K562 (cell line): ENCODE results near the gene AGFG2. TPM values are rescaled to one million over a fixed set of nuclear protein-coding genes. Genes with fewer than 3 reads are reported as not detected.

ENCODE experiments used
- ARHGAP35 ChIP-seq: fragments of 450-650 bp; IDR thresholded peaks from 2 replicates; pipeline ENCODE4 v1.6.1; 2018; ENCODE audit not compliant: partially characterized antibody
- CC2D1A ChIP-seq: fragments of 450-650 bp; IDR thresholded peaks from 2 replicates; pipeline ENCODE4 v1.6.1; 2017; ENCODE audit warnings: mild to moderate bottlenecking
- CCNT2 ChIP-seq: IDR thresholded peaks from 2 replicates; pipeline ENCODE4 v1.6.1; 2011; ENCODE audit warnings: borderline replicate concordance, low read depth, mild to moderate bottlenecking, moderate library complexity, mixed read lengths, low read length; ENCODE audit not compliant: insufficient read length; ENCODE audit errors: extremely low read depth
- CEBPG ChIP-seq, 3 experiments: fragments of 200-800 bp in 1 of 3; sonication (Bioruptor generic) in 1 of 3; sonication (generic) in 1 of 3; formaldehyde crosslinking in 1 of 3; IDR thresholded peaks in 2 of 3; conservative IDR thresholded peaks in 1 of 3; 2 replicates each; pipeline versions ENCODE4 v1.6.1 to v1.8.0; 2016 to 2022; ENCODE audit warnings: missing compliant biosample characterization in 2 of 3, missing genetic modification characterization in 2 of 3, mild to moderate bottlenecking in 1 of 3, missing genetic modification reagents in 1 of 3
- CXXC5 ChIP-seq: fragments of 250-450 bp; sonication (Bioruptor Pico); IDR thresholded peaks from 2 replicates; pipeline ENCODE4 v1.8.0; 2022; ENCODE audit warnings: inconsistent platforms, mild to moderate bottlenecking, moderate library complexity
- E2F4 ChIP-seq: sonication (generic); formaldehyde crosslinking; IDR thresholded peaks from 2 replicates; pipeline ENCODE4 v1.8.0; 2022; ENCODE audit warnings: mild to moderate bottlenecking, low read depth, missing genetic modification reagents
- EHMT2 ChIP-seq: fragments of 450-650 bp; IDR thresholded peaks from 2 replicates; pipeline ENCODE4 v1.6.1; 2018; ENCODE audit warnings: antibody characterized with exemption
- HNRNPH1 ChIP-seq: fragments of 200-400 bp; formaldehyde crosslinking; optimal IDR thresholded peaks from 2 replicates; pipeline ENCODE3; 2017; ENCODE audit warnings: low read depth, mild to moderate bottlenecking, low read length, moderate library complexity
- KAT2B ChIP-seq: IDR thresholded peaks from one replicate; pipeline ENCODE4 v1.6.1; 2012; ENCODE audit warnings: low read depth, mild to moderate bottlenecking, control low read depth, inconsistent platforms, low read length, moderate library complexity
- MTA2 ChIP-seq: fragments of 450-650 bp; IDR thresholded peaks from 2 replicates; pipeline ENCODE4 v1.6.1; 2016; ENCODE audit warnings: low read depth
- NCOA2 ChIP-seq, 2 experiments: fragments of 450-650 bp; IDR thresholded peaks; 2 replicates each; pipeline ENCODE4 v1.6.1; 2018; ENCODE audit warnings: mild to moderate bottlenecking in 2 of 2, moderate library complexity in 1 of 2; ENCODE audit not compliant: partially characterized antibody in 2 of 2
- NFRKB ChIP-seq: fragments of 450-650 bp; IDR thresholded peaks from 2 replicates; pipeline ENCODE4 v1.6.1; 2016; ENCODE audit warnings: low read depth
- PCBP2 ChIP-seq: fragments of 200-400 bp; formaldehyde crosslinking; IDR thresholded peaks from 2 replicates; pipeline ENCODE4 v1.6.1; 2018; ENCODE audit warnings: low read length, low read depth, mild to moderate bottlenecking, moderate library complexity; ENCODE audit not compliant: poor library complexity, severe bottlenecking
- ZBTB33 ChIP-seq: sonication (generic); formaldehyde crosslinking; IDR thresholded peaks from 2 replicates; pipeline ENCODE4 v1.8.1; 2023; ENCODE audit warnings: mild to moderate bottlenecking, missing genetic modification reagents
- ZBTB5 ChIP-seq: fragments of 450-650 bp; IDR thresholded peaks from 2 replicates; pipeline ENCODE4 v1.6.1; 2017; ENCODE audit warnings: antibody characterized with exemption
- ZFP1 ChIP-seq: fragments of 450-650 bp; formaldehyde crosslinking; IDR thresholded peaks from 2 replicates; pipeline ENCODE4 v1.4.0; 2020; ENCODE audit warnings: mild to moderate bottlenecking, mixed read lengths
- ZNF311 ChIP-seq: fragments of 250-450 bp; sonication (Bioruptor Pico); IDR thresholded peaks from 2 replicates; pipeline ENCODE4 v1.4.0; 2020; ENCODE audit warnings: mild to moderate bottlenecking, moderate library complexity
- ZNF584 ChIP-seq: fragments of 200-800 bp; sonication (Bioruptor generic); IDR thresholded peaks from 2 replicates; pipeline ENCODE4 v1.6.1; 2016; ENCODE audit warnings: low read depth, mild to moderate bottlenecking, missing genetic modification characterization, missing compliant biosample characterization
- ZNF740 ChIP-seq, 3 experiments: fragments of 200-800 bp in 1 of 3; sonication (Bioruptor generic) in 1 of 3; sonication (generic) in 1 of 3; formaldehyde crosslinking in 1 of 3; IDR thresholded peaks; 2 replicates each; pipeline versions ENCODE4 v1.6.1 to v1.8.0; 2016 to 2022; ENCODE audit warnings: mild to moderate bottlenecking in 2 of 3, missing compliant biosample characterization in 2 of 3, missing genetic modification characterization in 2 of 3, missing genetic modification reagents in 1 of 3
- ZNF76 ChIP-seq: fragments of 250-450 bp; sonication (Bioruptor Pico); IDR thresholded peaks from 2 replicates; pipeline ENCODE4 v1.4.0; 2020; ENCODE audit warnings: mild to moderate bottlenecking, moderate library complexity, borderline replicate concordance
- polyA plus RNA-seq, 8 experiments: library from polyadenylated mRNA; depleted of rRNA in 4 of 8; stranded (reverse) in 5 of 8; unstranded in 3 of 8; fragments of >200 nt; fragmentation: Nextera tagmentation in 2 of 8; fragmentation: Illumina TruSeq in 1 of 8; extraction: Ambion mirVana in 2 of 8; extraction: Trizol in 1 of 8; gene quantifications; 2 replicates each; pipeline versions ENCODE4 v1.2.1 to v1.2.3, GENCODE V29; 2011 to 2014; ENCODE audit warnings: inconsistent platforms in 1 of 8, missing spikeins in 1 of 8
- total RNA-seq, 7 experiments: library from RNA; depleted of rRNA in 6 of 7; stranded (reverse); fragments of >200 nt in 6 of 7; fragmentation: Illumina TruSeq in 2 of 7; extraction: Trizol in 2 of 7; gene quantifications; 2 replicates each; pipeline versions ENCODE4 v1.2.1 to v1.2.3, GENCODE V29; 2011 to 2021; ENCODE audit warnings: low replicate concordance in 1 of 7

Gene AGFG2
- total and polyA plus RNA-seq, 9 of the 15 experiments (the other 6 are each of a cell fraction or from before 2014, with no cell fraction given): 0.31 to 23.1 (median 6.5) TPM

- no peak for TF ChIP-seq ZNF740 (CRISPR knock-in tag; IDR thresholded peaks at IDR 0.05)
- no peak for TF ChIP-seq ZNF740 (tag; IDR thresholded peaks at IDR 0.05)
- 0 out of 2 replicates have a peak, but pooled peaks have one; percentile 19 for TF ChIP-seq CC2D1A
- no peak for TF ChIP-seq CEBPG (CRISPR knock-in tag; IDR thresholded peaks at IDR 0.05)
- TF ChIP-seq CEBPG (tag; conservative IDR thresholded peaks at IDR 0.05 in 1 of 2, IDR thresholded peaks at IDR 0.05 in 1 of 2): no peak
- TF ChIP-seq ZBTB5: peak; percentile 64
- TF ChIP-seq PCBP2: no peak
- no peak for TF ChIP-seq CXXC5 (CRISPR knock-in tag)
- TF ChIP-seq HNRNPH1: no peak
- TF ChIP-seq E2F4 (CRISPR knock-in tag): no peak
- TF ChIP-seq NCOA2 (IDR thresholded peaks at IDR 0.05; ENCODE audit: partially characterized antibody in 2 of 2): no peak
- no peak for TF ChIP-seq ZNF311 (CRISPR knock-in tag)
- no peak for TF ChIP-seq CCNT2
- TF ChIP-seq NFRKB: no peak
- TF ChIP-seq EHMT2: peak; percentile 61
- TF ChIP-seq ARHGAP35: peak; percentile 54
- TF ChIP-seq ZBTB33 (CRISPR knock-in tag): no peak
- no peak for TF ChIP-seq ZNF76 (CRISPR knock-in tag)
- TF ChIP-seq MTA2: 0 out of 2 replicates have a peak, but pooled peaks have one; percentile 12
- TF ChIP-seq ZNF584 (CRISPR knock-in tag): no peak
- no peak for TF ChIP-seq ZFP1
- TF ChIP-seq KAT2B: no peak
Observed at GRCh38 chr7:100580466-100581283, 41.7 kb downstream of the AGFG2 start (continued).
